DOHH2 (cell line): ENCODE data around the gene DPEP3.

Experiments used
- EZH2phosphoT487 ChIP-seq: fragments of 200-600 bp; sonication (generic); IDR thresholded peaks from 2 replicates; pipeline ENCODE4 v1.6.1; 2017; ENCODE audit warnings: borderline replicate concordance, mild to moderate bottlenecking, antibody characterized with exemption, low read length, moderate library complexity, mixed read lengths
- TF ChIP-seq, protein P1 (sequence below): fragments of 200-600 bp; sonication (generic); IDR thresholded peaks from one replicate; pipeline ENCODE4 v1.5.1; 2014; ENCODE audit warnings: antibody characterized with exemption, mild to moderate bottlenecking, low read depth, low read length; ENCODE audit not compliant: poor library complexity, severe bottlenecking

DNA sequence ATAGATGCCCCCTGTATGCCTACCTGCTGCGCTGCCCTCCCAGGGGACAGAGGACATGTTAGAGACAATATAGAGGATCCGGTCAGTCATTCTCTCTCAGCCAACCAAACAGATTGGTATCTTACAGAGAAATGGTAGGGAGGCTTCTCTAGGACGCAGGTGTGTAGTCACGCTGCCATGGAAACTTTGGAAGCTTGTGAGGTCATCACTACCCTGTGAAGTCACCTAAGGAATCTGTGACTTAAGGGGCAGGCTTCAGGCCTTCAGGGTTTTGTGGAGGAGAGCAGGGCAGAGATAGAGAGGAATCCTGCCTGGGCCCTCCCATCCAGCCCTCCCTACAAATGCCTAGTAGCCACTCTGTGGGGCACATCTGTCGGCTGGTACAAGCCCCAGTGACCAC, 35.4 kb upstream of the DPEP3 start, which contains the start of gene DPEP2NB:
- TF ChIP-seq, protein P1, sequence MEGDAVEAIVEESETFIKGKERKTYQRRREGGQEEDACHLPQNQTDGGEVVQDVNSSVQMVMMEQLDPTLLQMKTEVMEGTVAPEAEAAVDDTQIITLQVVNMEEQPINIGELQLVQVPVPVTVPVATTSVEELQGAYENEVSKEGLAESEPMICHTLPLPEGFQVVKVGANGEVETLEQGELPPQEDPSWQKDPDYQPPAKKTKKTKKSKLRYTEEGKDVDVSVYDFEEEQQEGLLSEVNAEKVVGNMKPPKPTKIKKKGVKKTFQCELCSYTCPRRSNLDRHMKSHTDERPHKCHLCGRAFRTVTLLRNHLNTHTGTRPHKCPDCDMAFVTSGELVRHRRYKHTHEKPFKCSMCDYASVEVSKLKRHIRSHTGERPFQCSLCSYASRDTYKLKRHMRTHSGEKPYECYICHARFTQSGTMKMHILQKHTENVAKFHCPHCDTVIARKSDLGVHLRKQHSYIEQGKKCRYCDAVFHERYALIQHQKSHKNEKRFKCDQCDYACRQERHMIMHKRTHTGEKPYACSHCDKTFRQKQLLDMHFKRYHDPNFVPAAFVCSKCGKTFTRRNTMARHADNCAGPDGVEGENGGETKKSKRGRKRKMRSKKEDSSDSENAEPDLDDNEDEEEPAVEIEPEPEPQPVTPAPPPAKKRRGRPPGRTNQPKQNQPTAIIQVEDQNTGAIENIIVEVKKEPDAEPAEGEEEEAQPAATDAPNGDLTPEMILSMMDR: no peak
- TF ChIP-seq EZH2phosphoT487: no peak
